HG03159 (cell line): ENCODE measurements around the gene COL20A1.

Source experiments
- ATAC-seq: cut with Tn5 transposase; IDR thresholded peaks from one replicate; pipeline ENCODE4 v1.9.1; 2021; ENCODE audit warnings: mild to moderate bottlenecking, moderate library complexity; ENCODE audit not compliant: unreplicated experiment

COL20A1 gene

GRCh38 chr20:63276956-63277355, 16.0 kb upstream of the COL20A1 start:
- no peak for ATAC-seq

GRCh38 chr20:63277466-63278272, 15.3 kb upstream of the COL20A1 start:
- no peak for ATAC-seq

- ATAC-seq = no peak
These were observed 14.3 kb upstream of the COL20A1 start for GRCh38 chr20:63278661-63279060.

GRCh38 chr20:63279931-63280330, 13.1 kb upstream of the COL20A1 start:
- ATAC-seq = no peak

- ATAC-seq = no peak
These were observed 12.6 kb upstream of the COL20A1 start for GRCh38 chr20:63280371-63280770.

- ATAC-seq = no peak
These were observed 11.9 kb upstream of the COL20A1 start for GRCh38 chr20:63280929-63281545.

- ATAC-seq = no peak
These were observed 11.0 kb upstream of the COL20A1 start for GRCh38 chr20:63281742-63282665.

GRCh38 chr20:63282946-63283345, 10.0 kb upstream of the COL20A1 start:
- ATAC-seq = no peak

- ATAC-seq = no peak
These were observed 9.4 kb upstream of the COL20A1 start for GRCh38 chr20:63283397-63284082.

GRCh38 chr20:63284083-63284440, 8.9 kb upstream of the COL20A1 start:
- ATAC-seq = no peak

GRCh38 chr20:63284544-63284949, 8.4 kb upstream of the COL20A1 start:
- ATAC-seq = no peak

GRCh38 chr20:63284981-63285524, 7.9 kb upstream of the COL20A1 start:
- no peak for ATAC-seq

GRCh38 chr20:63285636-63286615, 7.1 kb upstream of the COL20A1 start:
- ATAC-seq = no peak

- ATAC-seq = no peak
These were observed 5.9 kb upstream of the COL20A1 start for GRCh38 chr20:63286781-63287696.

- no peak for ATAC-seq
These were observed 5.0 kb upstream of the COL20A1 start for GRCh38 chr20:63287697-63288580.

GRCh38 chr20:63288581-63289251, 4.3 kb upstream of the COL20A1 start:
- ATAC-seq = no peak
